Kidney capillary endothelial cell (primary cell): Measurements from ENCODE around the gene HOXD4.

Experiments used
- DNase-seq: peaks from one replicate; pipeline ENCODE4 v3.0.0-alpha.2; 2018; ENCODE audit warnings: low spot score

HOXD4 gene

DNA sequence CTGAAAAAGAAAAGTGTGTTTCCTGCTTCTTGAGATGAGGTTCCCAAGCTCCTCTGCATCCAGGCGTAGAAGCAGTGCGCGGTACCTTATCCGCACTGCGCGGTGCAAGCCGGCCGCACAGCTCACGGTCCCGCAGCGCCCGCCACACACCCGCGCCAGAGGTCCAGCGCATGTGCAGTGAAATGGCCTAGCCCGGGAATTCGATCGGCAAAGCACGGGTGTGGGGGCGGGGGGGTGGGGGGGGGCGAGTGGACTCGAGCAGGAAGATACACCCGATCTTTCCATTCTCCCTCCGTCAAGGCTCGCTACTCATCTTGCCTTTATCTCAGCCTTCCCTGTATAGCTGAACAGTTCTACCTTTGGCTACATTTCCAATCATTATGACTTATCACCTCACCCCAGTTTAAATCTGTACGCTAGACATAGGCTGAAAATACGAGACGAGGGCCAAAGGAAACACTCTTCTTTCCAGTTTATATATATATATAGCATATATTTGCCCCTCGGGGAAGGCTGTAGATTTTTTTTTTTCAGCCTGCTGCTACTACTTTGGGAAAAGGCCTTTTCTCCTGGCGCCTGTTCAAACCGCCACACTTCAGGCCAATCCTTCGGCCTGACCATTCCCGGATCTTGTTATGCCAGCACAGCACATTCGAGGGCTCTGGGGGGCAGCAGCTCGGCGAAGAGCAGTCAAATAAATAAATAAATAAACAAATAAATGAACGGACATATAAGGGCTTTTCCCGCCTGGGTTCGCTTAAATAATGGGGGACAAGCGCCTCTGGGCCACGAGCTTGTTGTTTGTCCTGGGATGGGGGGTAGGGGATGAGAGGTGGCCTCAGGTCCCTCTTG lies 11.5 kb upstream of the HOXD4 start:
- DNase-seq = peak; percentile 55

DNA sequence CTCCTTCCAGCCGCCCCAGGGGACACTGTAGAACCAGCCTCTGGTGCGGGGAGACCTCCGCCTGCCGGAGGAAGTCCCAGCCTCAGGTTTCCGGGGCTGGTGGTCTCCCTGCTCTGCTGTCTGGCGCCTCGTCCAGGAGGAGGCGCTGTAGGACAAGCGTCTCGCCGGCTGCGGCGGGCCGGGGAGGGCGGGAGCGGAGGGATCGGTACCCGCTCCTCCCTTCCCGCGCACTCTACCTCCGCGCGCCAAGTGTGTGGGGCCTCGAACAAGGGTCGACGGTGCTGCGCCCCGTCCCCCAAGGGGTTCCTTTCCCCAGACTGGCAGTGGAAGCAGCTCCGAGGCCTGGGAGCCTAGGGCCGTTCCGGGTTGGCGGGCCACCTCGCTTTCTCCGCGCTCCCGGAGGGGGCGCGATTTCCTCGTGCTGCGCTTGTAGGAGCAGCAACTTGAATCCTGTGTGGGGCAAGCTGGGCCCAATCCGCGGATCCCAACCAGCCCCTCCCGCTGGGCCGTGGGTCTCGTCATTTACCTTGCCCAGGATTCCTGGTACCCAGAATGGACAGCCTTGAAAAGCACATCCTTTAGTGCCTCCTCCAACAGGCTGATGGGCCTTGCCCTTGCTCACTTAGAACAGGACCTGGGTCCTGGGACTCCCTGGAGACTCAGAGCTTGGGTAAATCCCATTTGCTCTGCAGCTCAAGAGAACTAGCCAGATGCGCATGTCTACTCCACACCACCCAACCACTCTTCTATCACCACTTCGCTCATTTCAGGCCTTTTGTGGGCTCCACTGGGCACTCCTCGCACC lies 10.6 kb upstream of the HOXD4 start:
- peak; percentile 83 for DNase-seq

DNA sequence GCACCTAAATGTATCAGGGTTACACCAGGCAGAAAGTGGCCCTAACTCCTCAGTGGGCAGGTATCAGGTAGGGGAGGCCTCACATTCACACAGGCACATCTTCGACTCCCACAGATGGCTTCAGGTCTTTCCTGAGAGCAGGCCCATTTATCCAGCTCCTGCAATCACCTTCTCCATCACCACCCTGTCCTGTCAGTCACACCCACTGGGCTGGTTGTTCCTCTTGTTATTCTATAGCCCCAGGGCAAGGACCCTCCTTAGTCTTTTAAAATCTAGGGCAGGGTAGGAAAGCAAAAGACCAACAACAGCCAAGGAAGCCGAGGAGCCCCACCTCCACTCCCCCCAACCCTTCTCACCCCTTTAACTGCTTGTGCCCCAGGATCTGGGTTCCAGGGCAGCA lies 9.1 kb upstream of the HOXD4 start:
- no peak for DNase-seq

DNA sequence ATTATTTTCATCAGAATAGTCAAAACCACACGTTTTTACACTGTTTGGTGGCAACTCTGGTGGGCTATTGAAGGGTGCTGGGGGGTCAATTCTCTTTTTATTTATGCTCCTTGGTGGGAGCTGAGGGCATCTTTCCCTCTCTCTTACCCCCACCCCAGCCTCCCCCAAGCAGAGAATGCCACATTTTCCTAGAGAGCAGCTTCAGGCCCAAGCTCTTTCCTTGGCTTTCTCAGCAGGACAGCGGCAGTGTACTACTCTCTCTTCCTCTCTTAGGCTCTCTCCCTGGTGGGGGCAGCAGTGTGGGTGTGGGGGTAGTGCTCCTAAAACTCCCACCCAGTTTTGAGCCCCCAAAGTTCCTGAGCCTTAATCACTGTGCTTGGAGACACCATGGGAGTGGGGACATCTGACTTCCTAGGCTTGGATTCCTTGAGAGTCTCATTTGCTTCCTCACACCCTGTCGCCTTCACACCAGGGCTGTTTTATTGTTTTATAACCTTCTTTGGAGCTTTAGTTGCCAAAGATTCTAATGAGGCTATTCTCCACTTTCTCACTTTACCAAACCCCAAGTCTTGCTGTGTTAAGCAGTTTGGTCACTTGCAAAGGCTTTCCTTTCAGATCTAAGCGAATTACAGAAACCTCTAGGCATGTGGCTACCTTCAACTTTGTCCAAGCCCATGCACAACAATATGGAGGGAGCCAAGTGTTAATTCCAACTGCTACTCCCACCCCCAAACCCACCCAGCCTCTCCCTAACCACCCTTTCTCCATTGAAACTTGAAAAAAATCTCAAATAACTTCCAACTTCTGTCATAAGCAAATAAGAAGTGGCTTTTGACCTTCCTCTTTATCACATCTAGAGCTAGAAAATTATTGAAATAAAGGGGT lies 6.0 kb upstream of the HOXD4 start:
- DNase-seq = no peak

DNA sequence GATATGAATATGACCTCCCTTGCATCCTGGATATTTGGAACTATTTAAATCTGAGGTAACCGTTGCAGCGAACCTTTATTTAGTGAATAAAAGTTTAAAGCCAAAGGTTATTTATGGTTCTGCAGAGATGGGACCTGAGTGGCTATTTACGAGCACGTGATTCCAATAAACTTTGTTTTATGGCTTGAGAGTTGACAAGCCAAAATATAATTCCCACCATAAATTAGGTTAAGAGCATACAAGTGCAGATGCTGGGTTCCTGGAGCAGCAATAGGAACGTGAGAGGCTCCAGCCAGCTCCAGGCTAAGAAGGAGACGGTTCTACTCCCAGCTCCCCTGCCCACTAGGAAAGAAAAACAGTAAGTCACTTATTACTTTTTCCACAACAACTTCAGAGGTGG lies 5.2 kb upstream of the HOXD4 start:
- DNase-seq = no peak

DNA sequence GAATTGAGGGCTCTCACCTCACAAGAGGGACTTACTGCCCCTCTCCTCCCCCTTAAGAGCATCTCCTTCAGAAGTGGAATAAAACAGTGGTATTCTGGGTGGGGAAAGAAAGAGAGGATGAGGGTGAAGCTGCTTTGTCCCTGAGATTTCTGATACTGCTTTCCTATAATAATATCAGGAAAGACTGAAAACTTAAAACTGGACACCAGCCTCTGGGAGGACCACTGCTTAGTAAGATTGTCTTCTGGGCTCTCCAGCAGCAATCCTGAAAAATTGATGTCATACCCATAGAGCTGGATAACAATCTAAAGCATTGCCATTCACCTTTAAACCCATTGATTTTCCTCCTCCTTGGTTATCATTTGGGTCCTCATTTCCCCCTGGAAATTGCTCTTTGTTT lies 4.7 kb upstream of the HOXD4 start:
- no peak for DNase-seq

DNA sequence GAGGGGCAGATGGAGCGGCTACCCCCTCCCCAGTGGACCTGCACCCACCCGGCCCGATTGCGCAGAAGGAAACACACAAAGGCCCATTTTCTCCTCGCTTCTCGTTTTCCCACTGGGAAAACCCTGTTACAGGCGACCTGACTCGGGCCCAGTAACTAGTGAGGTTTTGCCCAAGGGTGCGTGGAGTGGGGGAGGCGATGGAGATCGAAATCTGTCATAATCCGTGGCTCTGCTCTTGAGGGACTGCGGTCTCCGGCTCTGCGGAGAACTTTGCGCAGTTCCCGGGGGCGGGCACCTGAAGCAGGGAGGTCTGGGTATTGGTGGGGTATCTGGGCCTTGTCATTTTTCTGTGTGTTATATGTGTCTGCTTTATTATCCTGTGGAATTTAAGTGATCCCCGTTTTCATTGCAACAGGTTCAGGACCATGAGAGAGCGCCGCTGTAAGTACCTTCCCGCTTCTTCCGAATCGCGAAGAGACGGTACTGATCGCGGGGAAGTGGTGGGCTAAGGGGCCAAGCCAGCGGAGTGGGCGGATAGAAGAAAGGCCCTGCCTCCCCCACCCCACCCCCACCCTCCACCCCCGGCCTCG lies 4.0 kb upstream of the HOXD4 start:
- no peak for DNase-seq

DNA sequence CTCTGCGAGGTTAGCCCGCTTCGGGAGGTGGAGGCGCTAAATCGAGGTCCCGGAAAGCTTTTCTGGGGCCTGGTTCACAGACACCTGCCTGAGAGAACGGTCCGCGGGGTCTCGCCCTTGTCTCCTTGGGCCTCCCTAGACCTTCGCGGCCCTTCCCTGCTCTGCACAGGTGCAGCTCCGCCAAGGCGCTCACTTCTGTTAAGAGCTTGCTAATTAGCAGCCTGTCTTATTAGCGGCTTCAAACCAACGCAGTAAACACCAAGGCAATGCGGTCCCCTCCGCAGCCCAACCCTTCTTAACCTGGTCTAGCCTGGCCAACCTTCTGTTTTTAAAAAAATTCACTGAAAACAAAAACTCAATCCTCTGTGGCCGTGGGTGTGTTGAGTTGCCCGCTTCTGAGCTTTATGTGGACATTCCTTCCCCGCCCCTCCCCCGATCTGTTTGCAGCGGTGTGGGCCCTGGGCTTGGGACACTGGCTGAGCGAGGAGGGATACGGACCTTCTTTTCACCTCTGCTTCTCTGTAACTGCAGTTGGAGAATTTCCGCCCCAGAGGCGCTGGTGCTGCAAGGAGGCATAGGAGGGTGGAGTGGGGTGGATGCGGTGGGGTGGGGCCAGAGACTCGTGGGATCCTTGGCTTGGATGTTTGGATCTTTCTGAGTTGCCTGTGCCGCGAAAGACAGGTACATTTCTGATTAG lies 3.4 kb upstream of the HOXD4 start:
- DNase-seq = no peak

DNA sequence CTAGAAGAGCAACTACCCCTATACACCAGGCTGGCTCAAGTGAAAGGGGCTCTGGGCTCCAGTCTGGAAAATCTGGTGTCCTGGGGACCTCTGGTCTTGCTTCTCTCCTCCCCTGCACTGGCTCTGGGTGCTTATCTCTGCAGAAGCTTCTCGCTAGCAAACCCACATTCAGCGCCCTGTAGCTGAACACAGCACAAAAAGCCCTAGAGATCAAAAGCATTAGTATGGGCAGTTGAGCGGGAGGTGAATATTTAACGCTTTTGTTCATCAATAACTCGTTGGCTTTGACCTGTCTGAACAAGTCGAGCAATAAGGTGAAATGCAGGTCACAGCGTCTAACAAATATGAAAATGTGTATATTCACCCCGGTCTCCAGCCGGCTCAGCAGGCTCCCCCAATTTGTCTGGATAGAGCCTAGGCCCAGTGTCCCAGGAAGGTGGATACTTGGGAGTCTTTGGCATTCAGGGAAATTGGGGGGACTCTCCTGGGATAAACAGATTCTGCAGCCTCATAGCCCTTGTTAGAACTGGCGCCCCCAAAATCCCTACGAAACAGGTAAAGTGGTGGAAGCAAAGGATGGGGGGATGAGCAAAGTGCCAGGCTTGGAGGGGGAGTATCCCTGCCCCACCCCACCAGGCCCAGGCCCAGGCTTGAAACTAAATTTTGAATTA lies 2.5 kb upstream of the HOXD4 start:
- no peak for DNase-seq

DNA sequence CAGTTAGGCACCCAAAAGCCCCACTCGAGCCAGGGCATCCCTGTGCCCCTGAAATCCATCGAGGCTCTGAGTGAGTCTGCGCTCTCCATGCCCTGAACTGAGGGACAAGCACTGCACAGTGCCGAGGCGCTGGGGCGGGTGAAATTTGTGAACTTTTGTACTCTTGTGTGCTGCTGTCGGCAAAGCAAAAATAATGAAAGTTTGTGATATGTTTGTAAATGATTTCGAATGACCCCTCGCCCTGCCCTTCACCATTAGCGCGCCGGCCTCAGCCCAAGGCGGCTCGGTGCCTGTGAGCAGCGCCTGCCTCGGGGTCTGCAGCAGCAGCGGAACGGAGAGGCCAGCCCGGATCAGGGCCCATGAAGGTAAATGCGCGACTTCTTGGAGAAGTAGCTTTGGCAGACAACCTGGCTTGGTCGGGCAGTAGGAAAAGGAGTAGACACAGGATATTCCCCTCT lies 1.8 kb upstream of the HOXD4 start:
- DNase-seq = no peak

DNA sequence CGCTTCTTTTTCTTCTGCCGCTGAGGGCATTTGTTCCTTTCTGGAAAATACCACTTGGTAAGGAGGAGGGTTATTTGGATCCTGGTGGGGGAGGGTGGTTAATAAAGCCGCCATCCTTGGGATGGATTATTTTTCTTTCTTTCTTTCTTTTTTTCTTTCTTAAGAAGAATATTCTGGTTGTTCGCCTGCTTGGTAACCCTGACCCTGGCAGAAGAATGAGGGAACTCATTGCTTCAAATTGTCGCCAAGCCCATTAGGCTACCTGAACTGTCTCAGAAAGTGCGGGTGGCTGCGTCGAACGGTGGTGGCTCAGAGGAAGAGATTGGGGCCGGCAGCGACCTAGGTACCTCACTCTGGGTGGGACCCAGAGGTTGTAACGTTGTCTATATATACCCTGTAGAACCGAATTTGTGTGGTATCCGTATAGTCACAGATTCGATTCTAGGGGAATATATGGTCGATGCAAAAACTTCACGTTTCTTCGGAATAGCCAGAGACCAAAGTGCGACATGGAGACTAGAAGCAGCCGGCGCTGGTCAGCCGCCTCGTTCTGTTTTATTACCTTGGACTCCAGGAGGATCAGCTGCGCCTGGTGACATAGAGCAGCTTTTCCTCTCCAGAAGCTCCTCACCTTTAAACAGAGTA lies 1.3 kb upstream of the HOXD4 start:
- no peak for DNase-seq

DNA sequence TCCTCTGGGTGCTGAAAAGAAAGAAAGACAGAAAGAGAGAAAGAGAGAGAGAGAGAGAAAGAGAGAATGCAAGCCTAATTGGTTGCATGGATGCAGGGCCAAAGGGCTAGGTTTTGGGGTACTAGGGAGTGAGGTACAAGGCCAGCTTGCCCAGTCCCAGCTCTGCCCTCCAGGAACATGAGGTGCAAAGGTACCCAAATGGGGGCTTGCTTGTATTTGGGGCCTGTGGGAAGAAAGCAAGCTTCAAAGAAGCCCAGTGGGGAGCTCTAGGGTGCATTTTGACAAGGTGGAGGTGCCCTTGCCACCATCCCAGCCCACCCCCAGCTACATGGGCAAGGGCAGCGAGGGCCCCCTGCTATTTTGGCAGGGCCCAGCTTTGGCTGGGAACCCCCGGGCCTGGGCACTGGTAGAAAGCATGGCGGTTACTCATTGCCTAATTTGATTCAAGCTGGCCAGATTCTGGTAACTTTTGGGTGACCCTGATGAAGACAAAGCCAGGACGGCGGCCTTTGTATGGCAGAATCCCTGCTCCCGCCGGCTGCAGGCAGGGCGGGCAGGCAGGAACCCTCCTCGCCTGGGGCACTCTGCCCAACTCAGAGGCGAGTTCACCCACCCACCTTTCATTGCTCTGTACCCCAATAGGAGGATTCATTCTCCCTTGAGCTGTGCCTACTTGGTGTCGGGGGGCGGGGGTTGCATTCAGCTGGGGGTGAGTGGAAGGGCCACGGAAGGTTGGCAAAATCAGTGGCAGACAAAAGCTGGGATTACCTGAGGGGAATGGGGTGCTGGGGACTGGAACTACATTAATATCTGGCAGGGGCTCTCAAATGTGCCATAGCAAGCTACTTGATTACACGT lies 537 bp upstream of the HOXD4 start:
- DNase-seq = no peak

DNA sequence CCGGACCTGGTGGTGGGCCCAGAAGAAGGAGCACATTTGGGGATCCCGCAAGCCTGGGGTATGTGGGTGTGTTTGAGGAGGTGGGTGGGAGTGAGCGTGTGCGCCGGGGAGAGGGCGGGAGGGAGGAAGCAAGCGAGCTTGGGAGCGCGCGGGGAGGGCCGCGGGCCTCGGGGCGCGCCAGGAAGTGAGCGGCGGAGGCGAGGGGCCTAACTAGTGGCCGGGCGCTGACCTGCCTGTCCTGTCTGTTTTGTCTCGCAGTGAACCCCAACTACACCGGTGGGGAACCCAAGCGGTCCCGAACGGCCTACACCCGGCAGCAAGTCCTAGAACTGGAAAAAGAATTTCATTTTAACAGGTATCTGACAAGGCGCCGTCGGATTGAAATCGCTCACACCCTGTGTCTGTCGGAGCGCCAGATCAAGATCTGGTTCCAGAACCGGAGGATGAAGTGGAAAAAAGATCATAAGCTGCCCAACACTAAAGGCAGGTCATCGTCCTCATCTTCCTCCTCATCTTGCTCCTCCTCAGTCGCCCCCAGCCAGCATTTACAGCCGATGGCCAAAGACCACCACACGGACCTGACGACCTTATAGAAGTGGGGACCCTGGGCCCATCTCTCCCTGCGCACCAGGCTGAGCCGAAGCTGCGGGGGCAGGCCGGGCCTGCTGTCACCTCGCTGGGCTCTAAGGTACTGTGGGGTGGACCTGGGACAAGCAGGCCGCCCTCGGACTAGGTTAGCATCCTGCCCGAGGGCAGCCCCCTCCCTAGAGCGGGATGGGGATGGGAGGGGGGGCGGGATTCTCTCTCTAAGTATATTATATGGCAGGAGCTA lies 1.2 kb downstream of the HOXD4 start:
- DNase-seq = no peak

DNA sequence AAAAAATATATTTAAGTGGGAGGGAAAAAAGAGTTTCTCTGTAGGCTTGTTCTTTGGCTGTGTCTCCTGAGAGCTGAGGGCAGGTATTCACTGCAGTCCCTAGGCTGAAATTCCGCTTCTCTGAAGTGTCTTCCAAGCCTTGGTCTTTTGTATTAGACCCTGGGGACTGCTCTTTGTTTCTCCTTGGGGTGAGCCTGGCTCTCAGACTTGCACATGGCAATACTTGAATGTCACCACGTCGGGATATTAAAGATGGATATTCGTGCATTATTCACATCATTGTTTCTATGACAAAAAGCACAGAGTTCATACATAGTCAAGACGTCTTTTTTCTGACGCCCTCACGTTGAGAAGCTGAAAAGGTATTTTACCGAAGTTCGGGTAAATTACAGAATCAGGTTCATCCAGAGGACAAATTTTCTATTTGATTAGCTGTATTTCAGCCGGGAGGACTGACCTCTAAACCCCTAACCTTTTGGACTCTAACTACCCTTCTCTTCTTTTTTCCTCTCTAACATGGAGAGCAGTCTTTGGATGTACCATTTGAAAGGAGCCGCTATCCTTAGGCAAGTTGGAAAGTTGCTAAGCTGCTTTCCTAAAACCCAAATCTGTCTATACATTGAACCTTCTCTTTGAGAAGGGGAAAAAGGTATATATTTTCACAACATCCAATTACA lies 3.4 kb downstream of the HOXD4 start:
- DNase-seq = no peak

DNA sequence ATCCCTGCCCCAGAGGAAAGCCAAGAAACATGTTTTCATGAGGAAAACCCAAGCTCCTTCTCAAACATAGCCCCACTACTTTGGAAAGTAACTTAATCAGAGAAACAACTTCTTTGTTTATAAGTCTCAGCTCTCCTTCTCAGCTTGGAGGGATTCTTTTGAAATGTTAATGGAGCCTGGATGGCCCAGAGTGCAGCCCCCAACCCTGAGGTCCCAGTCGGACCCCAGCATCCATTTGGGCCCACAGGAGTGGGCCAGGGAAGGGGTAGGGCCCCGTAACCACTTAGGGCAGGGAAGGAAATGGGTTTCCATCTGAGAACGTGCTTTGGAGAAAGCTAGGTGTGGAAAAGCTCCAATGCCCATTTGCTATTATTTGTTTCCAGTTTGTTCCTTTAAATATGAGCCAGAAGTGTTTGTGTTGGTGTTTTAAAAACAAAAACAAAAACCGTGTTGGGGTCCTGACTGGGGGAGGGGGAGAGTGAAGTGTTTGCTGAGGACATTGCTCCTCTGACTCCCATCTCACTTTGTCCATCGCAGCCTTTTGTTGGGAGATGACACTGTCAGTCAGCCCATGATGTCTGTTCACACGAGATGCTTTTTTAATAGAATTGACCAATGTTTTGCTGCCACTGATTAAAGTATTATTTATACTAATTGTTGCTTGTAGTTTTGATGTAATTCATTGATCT lies 4.2 kb downstream of the HOXD4 start:
- DNase-seq = no peak

DNA sequence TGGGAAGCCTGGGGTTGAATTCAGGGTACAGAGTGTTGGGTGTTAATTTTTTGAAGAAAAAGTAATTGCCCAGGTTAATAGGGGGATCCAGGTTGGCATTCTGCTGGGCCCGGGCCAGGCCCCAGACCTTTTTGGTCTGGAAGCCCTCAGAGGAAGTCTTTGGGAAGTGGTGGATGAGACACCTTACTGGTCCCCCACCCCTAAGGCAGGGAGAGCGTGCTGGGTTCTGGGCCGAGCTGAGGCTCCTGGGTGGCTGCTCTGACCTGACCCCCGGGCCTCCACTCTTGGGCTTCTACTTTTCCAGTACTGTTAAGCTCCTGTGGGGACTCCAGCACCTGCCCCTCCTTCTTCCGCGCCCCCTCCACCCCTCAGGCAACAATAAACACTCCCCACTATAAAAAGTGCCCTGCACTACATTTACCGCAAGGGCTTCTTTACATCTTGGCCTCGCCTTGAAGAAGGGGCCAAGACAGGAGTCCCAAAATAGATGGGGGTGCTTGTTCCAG lies 5.0 kb downstream of the HOXD4 start:
- DNase-seq = no peak
